AG08396 (cell line): ENCODE data around the gene MDFI.

ENCODE experiments used
- DNase-seq: peaks from one replicate; pipeline ENCODE4 v3.0.0; 2012; ENCODE audit warnings: low spot score, mixed read lengths

Gene MDFI

DNA sequence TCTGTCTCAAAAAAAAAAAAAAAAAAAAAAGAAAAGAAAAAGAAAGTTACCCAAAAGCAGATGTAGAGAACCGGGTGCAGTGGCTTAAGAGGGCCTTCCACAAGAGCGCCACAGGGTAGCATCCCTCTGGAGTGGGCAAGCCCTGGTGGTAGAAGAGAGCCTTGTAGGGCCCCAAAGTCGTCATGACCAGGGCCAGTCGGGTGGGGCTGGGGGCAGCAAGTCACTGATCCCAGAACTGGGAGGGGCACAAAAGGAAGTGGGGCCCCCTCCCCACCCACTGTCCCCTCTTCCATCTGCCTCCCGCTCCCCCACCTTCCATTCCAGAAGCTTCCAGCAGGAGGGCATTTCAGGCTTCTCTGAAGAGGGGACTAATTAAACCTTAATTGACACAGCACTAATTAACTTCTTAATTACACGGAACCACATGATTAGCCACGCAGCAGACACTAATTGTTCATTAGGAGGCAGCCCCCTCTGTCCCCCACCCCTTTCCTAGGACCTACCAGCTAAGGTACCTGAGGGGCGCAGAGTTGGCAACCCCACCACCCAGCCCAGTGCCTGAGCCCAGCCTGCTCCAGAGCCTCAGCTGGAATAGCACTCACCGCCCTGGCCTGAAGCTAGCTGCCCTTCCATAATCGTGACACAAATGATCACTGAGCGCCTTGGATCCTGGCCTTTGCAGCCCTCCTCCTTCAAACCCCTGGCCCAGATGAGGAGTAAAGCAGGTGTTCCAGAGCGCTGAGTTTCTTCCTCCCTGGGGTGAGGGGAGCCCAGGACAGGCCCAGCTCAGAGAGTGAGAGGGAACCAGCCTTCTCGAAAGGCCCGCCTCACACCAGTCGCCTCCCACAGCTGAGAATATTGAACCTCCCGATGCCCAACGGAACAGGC lies 34.8 kb downstream of the MDFI start:
- DNase-seq = no peak

DNA sequence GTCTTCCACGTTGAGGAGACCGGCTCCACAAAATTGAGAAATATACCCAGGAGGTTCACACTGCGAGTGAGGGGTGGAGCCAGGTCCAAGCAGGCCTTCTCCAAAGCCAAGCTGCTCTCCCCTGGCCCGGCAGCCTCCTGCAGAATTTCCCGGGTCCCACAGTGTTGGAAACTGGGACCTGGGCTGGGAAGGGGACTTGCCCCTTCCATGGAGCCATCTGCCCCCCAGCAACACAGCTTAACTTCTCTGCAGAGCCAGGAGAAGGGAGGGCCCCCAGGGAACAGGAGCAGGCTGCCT lies 35.4 kb downstream of the MDFI start:
- DNase-seq = no peak

DNA sequence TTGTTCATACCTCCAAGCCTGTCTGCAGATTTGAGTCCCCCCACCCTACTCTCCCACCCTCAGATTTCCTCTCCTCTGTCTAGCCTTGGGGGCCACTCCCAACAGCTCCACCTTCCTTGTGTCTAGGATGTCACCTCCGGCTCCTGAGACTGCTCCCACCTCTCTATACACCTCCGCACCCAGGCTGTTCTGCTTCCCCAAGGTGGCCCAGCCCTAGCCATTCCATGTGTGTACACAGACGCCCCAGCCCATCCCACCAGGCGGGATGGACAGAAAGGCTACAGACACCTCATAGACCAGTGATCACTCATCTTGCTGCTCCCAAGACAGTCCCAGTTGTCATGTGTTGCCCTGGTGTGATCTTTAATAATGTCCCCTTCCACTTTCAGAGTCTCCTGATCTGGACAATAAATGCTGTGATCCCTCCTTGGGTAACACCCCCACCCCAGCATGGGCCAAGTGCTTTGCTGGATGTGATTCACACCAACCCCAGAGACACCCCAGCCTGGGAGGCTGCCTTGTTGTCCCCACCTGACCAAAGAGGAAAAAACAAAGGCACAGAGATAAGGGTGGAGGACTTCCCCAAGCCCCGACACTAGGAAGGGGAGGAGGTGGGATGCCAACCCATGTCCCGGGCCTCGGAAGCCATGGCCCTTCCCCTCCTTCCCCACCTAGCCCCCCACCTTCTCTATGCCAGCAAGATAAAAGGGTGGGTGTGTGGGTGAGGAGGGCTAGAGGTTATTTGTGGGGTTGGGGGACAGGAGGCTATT lies 36.1 kb downstream of the MDFI start:
- no peak for DNase-seq

DNA sequence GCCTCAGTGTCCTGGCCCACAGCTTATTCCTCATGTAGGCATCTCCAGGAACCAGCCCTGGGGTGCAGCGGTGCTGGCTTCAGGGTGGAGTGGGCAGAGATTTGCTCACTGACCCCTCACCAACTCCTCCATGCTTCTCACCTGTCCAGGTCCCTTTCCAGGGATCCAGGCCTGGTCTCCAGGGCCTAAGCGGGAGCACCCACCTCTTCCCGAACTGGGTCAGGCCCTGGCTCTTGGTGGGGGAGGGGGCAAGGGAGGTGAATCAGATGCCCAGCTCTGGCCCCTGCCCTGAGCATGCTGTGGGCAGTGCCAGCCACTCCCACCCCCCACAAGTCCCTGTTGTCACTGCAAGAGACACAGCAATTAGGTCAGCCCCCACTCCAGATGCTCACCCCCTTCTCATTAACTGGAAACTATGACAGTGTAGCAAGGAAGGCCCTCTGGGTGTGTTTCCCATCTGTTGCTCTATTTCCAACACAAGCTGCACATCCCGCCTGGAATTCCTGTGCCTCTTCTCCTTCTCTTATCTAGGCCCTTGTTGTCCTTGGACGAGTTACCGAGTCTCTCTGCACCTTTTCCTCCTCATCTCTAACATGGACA lies 37.0 kb downstream of the MDFI start:
- DNase-seq = no peak

DNA sequence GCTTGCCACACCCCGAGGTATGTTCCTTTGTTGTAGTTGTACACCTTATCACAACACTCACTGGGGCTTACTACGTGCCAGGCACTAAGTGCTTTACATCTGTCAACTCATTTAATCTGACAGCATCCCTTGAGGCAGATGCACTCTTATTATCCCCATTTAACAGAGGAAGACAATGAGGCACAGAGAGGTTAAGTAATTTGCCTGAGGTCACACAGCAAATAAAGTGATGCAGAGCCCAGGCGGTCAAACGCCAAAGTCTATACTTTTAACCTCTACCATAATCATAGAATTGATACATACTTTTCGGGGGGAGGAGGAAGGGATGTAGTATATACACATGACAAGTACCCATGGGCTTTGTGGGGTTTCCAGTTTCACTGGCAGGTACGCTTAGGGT lies 37.7 kb downstream of the MDFI start:
- no peak for DNase-seq

DNA sequence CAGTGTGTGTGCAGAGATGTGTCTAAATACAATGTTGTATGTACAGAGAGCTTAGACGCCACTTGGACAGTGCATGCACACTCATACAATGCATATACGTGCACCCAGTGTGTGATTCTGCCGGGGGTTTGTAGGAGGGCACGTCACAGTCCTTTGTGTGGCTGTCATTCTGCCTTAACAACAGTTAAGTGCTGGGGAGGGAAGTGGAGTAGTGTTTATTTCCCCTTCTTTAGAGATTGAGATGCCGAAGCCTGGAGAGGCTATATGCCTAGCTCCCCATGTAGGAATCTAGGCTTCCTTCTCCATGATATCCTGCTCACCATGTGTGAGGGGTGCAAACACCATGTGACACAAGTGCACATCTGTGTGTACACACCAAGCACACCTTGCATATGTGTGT lies 38.2 kb downstream of the MDFI start:
- DNase-seq = no peak

DNA sequence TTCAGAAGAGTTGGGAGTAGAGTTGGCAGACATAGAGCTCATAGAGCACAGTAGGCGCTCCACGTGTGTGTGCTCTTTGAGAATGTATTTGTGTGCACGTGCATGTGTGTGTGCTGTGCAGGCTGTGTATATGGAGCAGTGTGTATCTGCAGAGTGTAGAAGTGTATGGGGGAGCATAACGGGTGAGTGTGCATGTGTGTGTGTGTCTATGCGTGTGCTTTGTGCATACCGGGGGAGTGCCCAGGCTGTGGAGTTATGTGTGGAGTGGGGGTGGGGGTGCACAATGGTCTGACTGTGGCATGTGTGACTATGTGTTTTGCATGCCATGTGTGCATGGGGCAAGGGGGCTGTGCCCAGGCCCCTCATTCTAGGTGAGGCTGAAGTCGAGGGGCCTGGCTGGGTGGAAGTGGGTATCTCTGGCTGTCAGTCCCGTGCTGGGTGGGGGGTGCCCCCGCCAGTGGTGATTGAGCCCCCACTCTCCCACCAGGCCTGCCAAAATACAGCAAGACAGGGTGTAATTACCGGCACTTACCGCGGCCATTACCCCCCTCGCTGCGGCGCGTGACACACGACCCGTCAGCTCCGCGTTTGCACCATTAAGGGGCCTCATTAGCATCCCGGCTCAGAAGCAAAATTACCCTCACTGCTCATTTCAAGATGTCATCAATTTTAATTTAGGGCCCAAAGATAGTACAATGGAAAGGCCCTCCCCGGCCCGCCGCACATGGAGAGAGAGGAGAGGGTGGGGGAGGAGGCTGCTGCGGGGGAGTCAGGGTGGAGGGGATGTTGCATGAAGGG lies 39.1 kb downstream of the MDFI start:
- DNase-seq = no peak

DNA sequence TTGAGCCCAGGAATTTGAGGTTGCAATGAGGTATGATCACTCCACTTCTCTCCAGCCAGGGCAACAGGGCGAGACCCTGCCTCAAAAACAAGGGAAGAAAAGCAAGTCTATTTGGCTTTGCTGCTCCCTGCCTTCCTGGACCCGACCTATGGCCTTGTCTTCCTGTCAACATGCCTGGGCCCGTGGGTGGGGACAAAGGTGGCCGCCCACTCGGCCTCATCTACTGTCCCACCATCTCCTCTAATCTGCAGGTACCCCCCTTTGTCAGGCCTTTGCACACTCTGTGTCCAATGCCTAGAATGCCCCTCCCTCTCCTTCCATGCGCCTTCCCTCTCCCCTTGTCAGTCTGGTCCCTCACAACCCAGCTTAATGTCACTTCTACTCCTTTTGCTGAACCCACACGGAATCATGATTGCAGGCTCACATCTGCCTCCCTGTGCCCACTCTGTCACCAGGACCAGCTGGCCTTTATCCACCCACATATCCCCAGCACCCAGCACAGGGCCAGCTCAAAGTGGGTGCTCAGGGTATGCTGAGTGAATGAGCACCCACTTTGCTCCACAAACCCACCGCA lies 40.3 kb downstream of the MDFI start:
- DNase-seq = no peak

DNA sequence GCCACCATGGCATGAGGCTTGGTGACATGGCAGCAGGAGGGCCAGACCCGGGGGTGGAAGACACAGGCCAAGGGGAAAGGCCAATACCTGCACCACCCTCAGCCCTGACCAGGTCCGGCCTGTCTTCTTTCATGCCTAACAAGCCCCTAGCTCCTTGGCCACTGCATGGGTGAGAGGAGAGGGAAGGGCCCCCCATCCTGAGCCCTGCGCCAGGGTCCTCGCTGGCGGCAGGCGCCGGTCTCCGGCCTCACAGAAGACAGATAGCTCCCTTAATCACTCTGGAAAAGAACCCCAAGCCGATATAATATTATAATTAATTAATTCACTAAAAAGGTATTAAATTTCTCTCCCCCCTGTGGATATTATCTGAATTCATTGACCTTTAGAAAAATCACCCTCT lies 41.4 kb downstream of the MDFI start:
- DNase-seq = no peak

DNA sequence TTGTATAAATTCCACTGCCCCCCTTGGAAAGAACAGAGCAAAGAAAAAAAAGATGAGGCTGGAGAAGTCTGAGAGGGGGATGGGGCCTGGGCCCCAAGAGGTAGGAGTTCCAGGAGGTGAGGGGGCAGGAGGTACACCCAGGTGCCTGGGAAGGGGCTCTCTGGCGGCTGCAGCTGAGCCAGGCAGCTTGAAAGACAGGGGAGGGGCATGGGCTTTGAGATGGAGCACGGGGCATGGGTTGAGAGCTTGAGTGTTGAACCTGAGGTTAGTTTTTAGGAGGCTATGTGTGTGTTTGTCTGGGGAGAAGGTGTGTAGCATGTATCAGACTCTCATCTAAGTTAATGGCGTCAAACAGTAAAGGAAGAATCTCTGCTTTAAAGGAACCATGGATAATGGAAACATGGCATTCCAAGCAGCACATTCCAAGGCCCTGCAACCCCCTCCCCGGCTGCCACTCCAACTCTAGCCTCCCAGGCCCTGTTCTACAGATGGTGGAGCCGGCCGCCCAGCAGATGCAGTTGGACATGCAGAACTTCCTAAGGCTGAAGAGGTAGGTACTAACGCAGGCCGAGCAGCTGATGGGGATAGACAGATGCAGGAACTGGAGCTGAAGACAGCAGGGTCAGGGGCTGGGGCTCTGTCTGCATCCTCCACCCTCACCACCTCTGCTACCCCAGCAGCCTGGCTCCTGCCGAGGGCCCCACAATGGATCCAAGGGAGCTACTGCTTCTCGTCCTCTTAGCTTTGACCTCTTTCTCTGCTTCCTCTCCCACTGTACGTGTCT lies 42.1 kb downstream of the MDFI start:
- DNase-seq = no peak

DNA sequence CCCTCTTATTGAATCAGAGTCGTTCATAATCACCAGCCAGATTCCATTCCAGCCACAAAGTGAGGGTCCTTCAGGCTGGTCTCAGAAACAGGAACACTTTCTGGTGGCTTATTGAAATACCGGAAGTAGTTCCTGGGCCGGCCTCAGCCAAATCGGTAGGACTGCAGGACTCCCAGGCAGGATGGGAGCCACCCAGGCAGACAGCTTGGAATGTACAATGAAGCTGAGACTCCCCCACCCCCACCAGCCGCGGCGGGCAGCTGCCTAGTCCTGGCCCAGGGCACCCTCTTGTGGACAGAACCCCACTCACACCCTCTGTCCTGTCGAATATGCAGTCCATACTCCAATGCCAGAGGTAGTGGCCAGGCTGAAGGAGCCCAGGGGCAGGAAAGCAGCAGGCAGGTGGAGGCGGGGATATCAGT lies 43.8 kb downstream of the MDFI start:
- peak; percentile 95 for DNase-seq

DNA sequence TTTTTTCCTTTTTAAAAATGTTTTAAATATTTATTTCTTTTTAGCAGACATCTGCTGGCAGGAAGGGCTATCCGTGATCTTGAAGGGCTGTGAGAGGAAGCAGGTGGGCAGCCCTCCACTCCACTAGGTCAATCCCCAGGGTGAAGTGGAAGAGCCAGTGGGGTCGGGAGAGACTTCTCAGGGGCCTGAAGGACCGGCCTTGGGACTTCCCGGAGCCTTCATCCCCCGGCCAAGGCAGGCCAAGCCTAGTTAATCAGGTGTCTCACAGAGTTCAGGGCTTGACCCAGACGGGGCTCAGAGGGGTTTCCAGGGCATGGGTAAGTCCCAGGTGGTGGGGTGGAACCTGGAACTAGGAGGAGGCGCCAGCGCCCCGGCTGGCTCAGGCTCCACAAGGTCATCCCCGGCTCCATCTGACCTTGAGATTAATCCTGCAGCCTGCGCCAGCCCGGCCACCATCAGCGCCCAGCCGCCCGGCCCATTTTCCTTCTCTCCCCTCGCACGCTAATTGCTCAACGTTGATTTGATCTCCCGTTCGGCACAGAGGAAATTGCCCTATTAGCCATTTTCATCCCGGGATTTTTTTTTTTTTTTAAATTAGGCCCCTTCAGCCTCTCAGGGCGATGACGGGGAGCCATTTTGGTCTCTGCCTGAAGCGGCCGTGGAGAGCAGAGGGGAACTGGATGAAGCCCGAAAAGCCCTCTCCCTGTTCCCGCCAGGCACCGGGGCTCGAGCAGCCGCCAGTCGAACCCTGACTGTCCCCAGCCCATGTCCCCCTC lies 44.4 kb downstream of the MDFI start:
- no peak for DNase-seq

DNA sequence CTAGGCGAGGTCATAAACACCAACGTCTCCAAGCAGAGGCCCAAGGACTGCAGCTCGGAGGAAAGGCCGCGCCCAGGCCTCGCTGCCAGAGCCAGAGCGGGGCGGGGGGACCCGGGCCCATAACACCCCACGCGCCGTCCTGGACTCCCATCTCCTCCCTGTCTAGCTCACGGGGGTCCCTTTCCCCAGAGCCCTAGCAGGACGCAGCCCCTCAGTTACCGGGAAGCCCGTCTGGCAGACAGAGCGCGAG lies 44.9 kb downstream of the MDFI start:
- no peak for DNase-seq

DNA sequence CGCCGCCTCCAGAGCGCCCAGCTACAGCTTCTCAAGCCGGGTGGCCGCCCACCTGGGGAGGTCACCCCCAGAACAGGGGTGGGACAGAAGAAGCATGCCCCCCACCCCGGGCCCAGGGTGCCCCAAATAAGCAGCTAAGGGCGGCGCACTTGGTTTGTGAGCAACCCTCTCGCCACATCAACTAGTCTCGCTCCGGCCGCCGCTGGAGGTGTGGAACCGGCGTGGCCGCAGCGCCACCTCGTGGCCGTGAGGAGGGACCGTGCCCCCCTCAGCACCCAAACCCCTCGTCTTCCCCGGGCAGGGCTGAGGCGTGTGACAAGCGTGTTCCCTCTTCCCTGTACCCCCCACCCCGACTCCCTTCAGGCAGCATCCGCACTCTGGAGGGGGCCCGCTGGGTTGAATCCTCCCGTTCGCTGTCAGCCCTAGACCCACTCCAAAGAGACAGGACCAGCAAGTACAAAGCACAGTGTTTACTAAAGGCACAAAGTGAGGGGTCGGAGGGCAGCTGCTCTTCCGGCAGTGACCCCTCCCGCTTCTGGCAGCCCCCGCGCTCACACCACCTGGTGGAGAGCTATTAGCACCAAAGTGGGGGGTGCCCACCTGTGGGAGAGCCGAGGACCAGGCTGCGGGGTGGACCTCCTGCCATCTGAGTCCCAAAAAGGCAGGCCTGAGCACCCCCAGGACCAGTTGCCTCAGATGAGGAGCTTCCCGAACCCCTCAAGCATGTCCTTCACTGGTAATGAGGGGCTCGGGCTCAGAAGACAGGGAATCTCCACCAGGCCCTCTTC lies 45.4 kb downstream of the MDFI start:
- DNase-seq = peak; percentile 90

DNA sequence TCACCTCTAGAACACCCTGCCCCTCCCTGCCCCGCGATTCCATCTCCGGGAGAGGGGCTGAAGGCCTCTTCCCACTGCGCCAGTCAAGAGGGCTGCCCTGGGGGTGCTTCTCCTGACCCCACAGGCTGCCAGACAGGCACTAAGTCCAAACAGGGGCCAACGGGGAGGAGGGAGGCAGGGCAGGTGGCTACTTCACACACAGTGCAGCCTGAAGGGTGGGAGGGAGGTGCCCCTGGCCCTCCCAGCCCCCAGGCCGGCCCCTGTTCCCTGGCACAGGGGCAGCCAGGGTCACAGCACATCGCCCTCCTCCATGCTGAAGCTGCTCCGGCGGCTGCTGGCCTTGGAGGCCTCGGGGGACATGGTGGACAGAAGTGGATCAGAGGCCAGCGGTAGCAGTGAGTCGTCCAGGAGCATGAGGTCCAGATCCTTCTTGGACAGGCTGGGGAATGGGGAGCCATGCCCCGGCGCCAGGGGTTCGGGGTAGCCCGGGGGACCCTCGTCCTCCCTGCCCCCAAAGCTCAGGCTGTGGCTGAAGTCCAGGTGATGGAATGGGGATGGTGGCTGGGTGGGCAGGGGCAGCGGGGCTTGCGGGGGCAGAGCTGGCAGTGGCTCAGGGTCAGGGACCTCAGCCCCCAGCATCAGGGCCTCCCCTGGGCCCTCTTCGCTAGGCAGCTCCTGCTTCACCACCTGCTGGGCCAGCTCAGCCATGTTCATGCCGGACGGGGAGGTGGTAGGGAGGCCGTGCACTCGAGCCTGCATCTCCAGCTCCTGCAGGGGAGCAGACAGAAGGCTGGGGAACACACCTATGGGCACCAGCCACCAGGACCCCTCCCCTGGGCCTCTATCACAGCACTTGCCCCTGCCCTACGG lies 46.3 kb downstream of the MDFI start:
- DNase-seq = no peak

DNA sequence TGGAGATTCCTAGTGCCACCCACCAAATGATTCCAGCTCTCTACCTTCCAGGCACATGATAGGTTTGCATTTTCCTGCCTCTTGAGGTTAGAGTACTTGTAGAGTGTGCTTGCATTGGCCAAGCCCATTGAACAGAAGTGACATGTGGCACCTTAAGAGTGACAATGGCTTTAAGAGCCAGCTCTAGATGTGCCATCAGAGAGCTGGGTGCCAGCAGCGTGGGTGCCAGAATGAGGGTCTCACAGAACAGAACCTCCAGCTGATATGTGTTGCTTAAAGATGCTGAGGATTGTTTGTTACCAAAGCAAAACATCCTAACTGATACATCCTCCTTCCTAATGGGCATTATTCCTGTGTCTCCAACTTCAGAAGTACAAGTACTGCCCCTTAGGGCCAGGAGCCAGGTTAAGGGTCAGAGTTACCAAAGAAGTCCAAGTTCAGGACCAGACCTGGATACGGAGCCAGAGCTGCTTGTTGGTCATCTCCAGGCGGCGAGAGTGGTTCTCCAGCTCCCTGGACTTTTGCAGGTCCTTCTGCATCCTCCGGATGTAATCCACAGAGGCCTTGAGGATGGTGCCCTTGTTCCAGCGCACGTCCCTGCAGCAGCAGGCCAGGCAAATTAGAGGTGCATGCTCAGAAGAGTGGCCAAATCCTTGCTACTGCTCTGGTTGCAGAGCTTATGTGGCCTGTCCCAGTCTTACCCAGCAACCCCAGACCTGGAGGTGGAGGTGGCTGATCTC lies 47.5 kb downstream of the MDFI start:
- no peak for DNase-seq

DNA sequence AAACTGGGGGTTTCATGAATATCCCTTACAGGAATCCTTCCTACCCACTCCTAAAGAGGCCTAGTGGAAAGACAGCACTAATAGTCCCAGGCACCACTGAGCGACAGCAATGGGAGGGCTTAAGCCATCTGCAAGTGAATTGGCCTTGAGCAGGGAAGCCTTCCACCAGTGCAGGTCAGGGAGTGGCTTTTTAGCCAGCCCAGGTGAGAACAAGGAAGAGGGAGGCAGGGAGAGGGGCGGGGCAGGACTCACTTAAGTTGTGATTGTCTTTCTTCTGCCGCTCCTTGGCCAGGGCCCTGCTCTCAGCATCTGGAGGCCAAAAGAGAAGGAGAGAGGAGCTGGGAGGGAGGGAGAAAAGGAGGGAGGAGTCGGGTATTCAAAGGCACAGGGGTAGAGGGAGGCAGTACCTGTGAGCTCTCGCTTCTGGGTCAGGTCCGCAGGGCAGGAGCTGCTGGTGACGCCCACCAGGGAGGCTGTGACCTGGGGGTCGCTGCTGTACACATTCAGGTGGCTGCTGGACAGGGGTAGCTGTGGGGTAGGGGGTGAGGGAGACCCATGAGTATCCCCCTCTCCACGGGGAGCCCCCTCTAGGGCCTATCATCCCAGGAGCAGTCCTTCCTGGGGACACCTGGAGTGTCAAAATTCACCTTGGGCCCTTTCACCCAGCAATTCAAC lies 49.4 kb downstream of the MDFI start:
- no peak for DNase-seq
